HL-60 (cell line): ENCODE data around the gene ASIC3.

ENCODE experiments used
- DNase-seq, 2 experiments: peaks; one replicate each; pipeline ENCODE4 v3.0.0-alpha.2; 2010 to 2020; ENCODE audit warnings: low read depth in 1 of 2, low spot score in 1 of 2
- H3K27ac ChIP-seq: fragments of 250-450 bp; sonication (Bioruptor Pico); replicated peaks from 2 replicates; pipeline ENCODE4 v1.5.1; 2020; ENCODE audit warnings: mild to moderate bottlenecking, moderate library complexity
- H3K27me3 ChIP-seq: fragments of 250-450 bp; sonication (Bioruptor Pico); 2 replicates; pipeline ENCODE4 v1.5.1; 2021; ENCODE audit warnings: mild to moderate bottlenecking, moderate library complexity; ENCODE audit not compliant: insufficient read depth, poor library complexity, severe bottlenecking
- H3K4me3 ChIP-seq: replicated peaks from 2 replicates; pipeline ENCODE4 v1.5.1; 2011; ENCODE audit warnings: mild to moderate bottlenecking, control low read depth, low read length; ENCODE audit not compliant: insufficient read depth
- GABPA ChIP-seq: IDR thresholded peaks from 2 replicates; pipeline ENCODE4 v1.6.1; 2012; ENCODE audit warnings: low read depth
- POLR2AphosphoS5 ChIP-seq: IDR thresholded peaks from 2 replicates; pipeline ENCODE4 v1.6.1; 2012; ENCODE audit warnings: low read depth
- SPI1 ChIP-seq: IDR thresholded peaks from 2 replicates; pipeline ENCODE4 v1.6.1; 2012; ENCODE audit warnings: low read depth, mild to moderate bottlenecking, borderline replicate concordance
- TF ChIP-seq, protein P1 (sequence below): IDR thresholded peaks from one replicate; pipeline ENCODE4 v1.5.1; 2011; ENCODE audit warnings: low read length, control low read depth, inconsistent platforms; ENCODE audit not compliant: insufficient read depth
- TF ChIP-seq, protein P2 (sequence below): IDR thresholded peaks from 2 replicates; pipeline ENCODE4 v1.6.1; 2012; ENCODE audit warnings: low read depth; ENCODE audit not compliant: insufficient replicate concordance

ASIC3 gene

DNA sequence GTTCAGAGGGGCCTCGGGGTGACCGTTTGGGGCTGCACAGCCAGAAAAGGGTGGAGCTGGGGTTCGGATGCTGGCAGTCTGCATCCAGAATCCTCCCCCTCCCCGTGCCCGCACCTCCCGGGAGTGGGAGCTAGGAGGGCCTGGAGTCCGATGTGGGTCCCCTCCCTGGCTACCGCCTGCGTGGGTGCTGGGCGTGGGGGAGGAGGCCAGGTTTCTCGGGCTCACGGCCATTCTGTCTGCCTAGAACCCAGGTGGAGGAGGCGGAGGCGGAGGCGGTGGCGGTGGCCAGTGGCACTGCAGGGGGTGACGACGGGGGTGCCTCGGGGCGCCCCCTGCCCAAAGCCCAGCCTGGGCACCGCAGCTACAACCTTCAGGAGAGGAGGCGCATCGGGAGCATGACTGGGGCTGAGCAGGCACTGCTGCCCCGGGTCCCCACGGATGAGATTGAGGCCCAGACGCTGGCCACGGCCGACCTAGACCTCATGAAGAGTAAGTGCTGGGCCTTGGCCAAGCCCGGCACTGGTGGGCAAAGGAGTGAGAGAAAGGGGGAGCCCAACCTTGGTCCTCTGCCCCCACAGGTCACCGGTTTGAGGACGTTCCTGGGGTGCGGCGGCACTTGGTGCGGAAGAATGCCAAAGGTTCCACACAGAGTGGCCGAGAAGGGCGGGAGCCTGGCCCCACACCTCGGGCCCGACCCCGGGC, 18.1 kb downstream of the ASIC3 start:
- Histone ChIP-seq H3K27me3 (no peaks in the 10 kb centered on the region), H3K27ac (no peak overlapping the region), H3K4me3 (no peak overlapping the region)
- no peak for TF ChIP-seq POLR2AphosphoS5
- TF ChIP-seq, protein P1, sequence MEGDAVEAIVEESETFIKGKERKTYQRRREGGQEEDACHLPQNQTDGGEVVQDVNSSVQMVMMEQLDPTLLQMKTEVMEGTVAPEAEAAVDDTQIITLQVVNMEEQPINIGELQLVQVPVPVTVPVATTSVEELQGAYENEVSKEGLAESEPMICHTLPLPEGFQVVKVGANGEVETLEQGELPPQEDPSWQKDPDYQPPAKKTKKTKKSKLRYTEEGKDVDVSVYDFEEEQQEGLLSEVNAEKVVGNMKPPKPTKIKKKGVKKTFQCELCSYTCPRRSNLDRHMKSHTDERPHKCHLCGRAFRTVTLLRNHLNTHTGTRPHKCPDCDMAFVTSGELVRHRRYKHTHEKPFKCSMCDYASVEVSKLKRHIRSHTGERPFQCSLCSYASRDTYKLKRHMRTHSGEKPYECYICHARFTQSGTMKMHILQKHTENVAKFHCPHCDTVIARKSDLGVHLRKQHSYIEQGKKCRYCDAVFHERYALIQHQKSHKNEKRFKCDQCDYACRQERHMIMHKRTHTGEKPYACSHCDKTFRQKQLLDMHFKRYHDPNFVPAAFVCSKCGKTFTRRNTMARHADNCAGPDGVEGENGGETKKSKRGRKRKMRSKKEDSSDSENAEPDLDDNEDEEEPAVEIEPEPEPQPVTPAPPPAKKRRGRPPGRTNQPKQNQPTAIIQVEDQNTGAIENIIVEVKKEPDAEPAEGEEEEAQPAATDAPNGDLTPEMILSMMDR, result no peak
- TF ChIP-seq GABPA, result no peak
- TF ChIP-seq, protein P2, sequence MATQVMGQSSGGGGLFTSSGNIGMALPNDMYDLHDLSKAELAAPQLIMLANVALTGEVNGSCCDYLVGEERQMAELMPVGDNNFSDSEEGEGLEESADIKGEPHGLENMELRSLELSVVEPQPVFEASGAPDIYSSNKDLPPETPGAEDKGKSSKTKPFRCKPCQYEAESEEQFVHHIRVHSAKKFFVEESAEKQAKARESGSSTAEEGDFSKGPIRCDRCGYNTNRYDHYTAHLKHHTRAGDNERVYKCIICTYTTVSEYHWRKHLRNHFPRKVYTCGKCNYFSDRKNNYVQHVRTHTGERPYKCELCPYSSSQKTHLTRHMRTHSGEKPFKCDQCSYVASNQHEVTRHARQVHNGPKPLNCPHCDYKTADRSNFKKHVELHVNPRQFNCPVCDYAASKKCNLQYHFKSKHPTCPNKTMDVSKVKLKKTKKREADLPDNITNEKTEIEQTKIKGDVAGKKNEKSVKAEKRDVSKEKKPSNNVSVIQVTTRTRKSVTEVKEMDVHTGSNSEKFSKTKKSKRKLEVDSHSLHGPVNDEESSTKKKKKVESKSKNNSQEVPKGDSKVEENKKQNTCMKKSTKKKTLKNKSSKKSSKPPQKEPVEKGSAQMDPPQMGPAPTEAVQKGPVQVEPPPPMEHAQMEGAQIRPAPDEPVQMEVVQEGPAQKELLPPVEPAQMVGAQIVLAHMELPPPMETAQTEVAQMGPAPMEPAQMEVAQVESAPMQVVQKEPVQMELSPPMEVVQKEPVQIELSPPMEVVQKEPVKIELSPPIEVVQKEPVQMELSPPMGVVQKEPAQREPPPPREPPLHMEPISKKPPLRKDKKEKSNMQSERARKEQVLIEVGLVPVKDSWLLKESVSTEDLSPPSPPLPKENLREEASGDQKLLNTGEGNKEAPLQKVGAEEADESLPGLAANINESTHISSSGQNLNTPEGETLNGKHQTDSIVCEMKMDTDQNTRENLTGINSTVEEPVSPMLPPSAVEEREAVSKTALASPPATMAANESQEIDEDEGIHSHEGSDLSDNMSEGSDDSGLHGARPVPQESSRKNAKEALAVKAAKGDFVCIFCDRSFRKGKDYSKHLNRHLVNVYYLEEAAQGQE, result no peak
- no peak for TF ChIP-seq SPI1
- no peak for DNase-seq

DNA sequence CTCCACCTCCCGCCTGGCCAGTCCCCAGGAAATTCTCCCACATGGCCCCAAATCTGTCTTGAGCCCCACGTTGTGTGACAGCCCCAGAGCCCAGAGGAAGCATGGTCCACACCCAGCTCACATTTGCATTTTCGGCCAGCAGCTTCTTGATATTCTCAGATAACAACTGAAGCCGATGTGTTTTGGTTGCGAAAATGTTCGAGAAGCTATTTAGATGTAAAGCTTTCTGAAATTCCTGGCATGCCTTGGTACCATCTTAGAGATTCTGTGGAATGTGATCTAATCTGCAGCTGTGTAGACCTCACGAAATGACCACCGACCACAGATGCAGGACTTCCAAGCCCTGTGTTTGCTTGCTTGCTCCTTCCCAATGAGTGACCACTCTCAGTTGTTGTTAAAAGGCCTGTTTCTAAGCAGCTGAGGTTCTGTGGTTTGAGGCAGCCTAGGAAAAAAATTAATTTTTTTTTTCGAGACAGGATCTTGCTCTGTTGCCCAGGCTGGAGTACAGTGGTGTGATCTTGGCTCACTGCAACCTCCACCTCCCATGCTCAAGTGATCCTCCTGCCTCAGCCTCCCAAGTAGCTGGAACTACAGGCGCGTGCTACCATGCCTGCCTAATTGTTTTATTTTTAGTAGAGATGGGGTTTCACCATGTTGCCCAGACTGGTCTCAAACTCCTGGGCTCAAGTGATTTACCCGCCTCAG, 19.9 kb downstream of the ASIC3 start:
- Histone ChIP-seq H3K4me3 (no peak overlapping the region), H3K27ac (no peak overlapping the region), H3K27me3 (no peaks in the 10 kb centered on the region)
- TF ChIP-seq SPI1 (no peak), GABPA (no peak), POLR2AphosphoS5 (no peak)
- TF ChIP-seq, protein P2, result no peak
- TF ChIP-seq, protein P1, result no peak
- DNase-seq, result no peak

DNA sequence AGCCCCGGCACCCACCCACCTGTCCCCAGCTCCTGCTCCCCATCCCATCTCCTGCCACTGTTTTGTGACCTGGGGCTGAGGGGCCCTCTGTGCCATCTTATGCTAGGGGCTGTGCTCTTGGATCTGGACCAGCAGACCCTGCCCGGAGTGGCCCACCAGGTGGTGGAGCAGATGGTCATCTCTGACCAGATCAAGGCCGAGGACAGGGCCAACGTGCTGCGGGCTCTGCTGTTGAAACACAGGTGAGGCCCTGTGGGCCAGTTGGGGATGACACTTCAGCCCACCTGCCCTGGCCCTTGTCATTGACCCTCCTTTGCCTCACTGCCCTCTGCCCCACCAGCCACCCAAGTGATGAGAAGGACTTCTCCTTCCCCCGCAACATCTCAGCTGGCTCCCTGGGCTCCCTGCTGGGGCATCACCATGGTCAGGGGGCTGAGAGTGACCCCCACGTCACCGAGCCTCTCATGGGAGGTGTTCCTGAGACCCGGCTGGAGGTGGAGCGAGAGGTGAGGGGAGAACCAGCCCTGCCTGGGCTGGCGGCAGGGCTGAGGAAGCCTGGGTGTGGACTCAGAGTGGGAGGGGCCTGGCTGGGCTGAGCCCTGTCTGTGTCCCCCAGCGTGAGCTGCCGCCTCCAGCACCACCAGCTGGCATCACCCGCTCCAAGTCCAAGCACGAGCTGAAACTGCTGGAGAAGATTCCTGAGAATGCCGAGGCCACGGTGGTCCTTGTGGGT, 21.7 kb downstream of the ASIC3 start:
- Histone ChIP-seq H3K27me3 (no peaks in the 10 kb centered on the region), H3K4me3 (no peak overlapping the region), H3K27ac (no peak overlapping the region)
- TF ChIP-seq, protein P1, result no peak
- TF ChIP-seq GABPA (no peak), SPI1 (no peak), POLR2AphosphoS5 (no peak)
- TF ChIP-seq, protein P2, result no peak
- no peak for DNase-seq
